Tibial artery (tissue), 4 donors: ENCODE results near the gene PLS1.

Source experiments
- DNase-seq, 2 donors: peaks; one replicate each; pipeline ENCODE4 v3.0.0-alpha.2; 2019
- H3K27ac ChIP-seq, 2 donors: fragments of 200-600 bp; sonication (generic) in 1 of 2; 1 replicate in 1 of 2; 2 replicates in 1 of 2; pipeline ENCODE4 v1.5.1; 2018 to 2019; ENCODE audit warnings: mild to moderate bottlenecking in 1 of 2
- H3K27me3 ChIP-seq, 2 donors: fragments of 200-600 bp; sonication (generic) in 1 of 2; one replicate each; pipeline versions ENCODE4 v1.5.1 to v1.6.0; 2016 to 2019
- H3K36me3 ChIP-seq, 3 donors: fragments of 200-600 bp; sonication (generic) in 2 of 3; one replicate each; pipeline ENCODE4 v1.5.1; 2016 to 2019; ENCODE audit warnings: mild to moderate bottlenecking in 2 of 3
- H3K4me1 ChIP-seq, 4 donors: fragments of 200-600 bp; sonication (generic) in 2 of 4; 1 replicate in 3 of 4; 2 replicates in 1 of 4; pipeline ENCODE4 v1.5.1; 2016 to 2019
- H3K4me3 ChIP-seq, 2 donors: fragments of 200-600 bp; sonication (generic) in 1 of 2; 1 replicate in 1 of 2; 2 replicates in 1 of 2; pipeline ENCODE4 v1.5.1; 2018 to 2019; ENCODE audit warnings: mild to moderate bottlenecking in 2 of 2
- H3K9me3 ChIP-seq, 3 donors: fragments of 200-600 bp; sonication (generic) in 1 of 3; one replicate each; pipeline ENCODE4 v1.5.1; 2016 to 2019
- CTCF ChIP-seq, 2 experiments: fragments of 200-600 bp in 1 of 2; fragments of 450-650 bp in 1 of 2; IDR thresholded peaks; one replicate each; pipeline ENCODE4 v1.5.1; 2017 to 2019; ENCODE audit warnings: antibody characterized with exemption in 2 of 2, mild to moderate bottlenecking in 1 of 2, moderate library complexity in 1 of 2
- intact Hi-C: fragments of 100-400 bp; cut with DNase I; formaldehyde crosslinking; loops from one replicate; pipeline ENCODE4 v1.15.0; 2023; ENCODE audit warnings: low total_unique reads

The PLS1 gene

GRCh38 chr3:142724682-142725356 lies 128.6 kb downstream of the PLS1 start:
- peak overlapping the region; percentile 73 to 87 for H3K4me3 ChIP-seq
- H3K27me3 ChIP-seq: no peaks in the 10 kb centered on the region
- H3K27ac ChIP-seq: peak overlapping the region; percentile 78 to 95
- no peaks in the 10 kb centered on the region for H3K36me3 ChIP-seq
- intact Hi-C loops: loop anchor here (5.0 kb wide), 1 partner anchor 282 kb away; no protein-coding TSS in a partner anchor
- no peaks in the 10 kb centered on the region for H3K9me3 ChIP-seq
- no peak for TF ChIP-seq CTCF (IDR thresholded peaks at IDR 0.05)
- DNase-seq: peak; percentile 31 to 66
- H3K4me1 ChIP-seq: peaks cover 0 to 24% (median 3%) of the 10 kb centered on the region in 4 donors

DNA sequence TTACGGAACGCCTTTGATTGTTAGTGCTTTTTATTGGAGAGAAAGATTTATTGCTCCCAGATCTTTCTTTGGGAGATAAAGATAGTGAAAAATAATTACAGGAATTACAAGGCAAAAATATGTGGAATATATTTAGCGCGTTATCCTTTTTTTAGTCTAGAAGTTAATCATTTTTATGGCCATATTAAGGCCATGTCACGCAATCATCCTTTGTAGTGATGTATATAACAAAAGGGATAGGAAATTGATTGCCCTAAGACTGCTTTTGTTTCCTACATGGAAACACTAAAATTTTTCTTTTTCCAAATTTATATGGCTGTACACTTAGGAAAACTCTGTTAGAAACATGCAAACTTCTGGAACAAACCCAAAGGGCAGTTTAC lies 129.2 kb downstream of the PLS1 start:
- H3K27ac ChIP-seq: peak overlapping the region; percentile 78 to 95
- no peak for TF ChIP-seq CTCF (IDR thresholded peaks at IDR 0.05)

DNA sequence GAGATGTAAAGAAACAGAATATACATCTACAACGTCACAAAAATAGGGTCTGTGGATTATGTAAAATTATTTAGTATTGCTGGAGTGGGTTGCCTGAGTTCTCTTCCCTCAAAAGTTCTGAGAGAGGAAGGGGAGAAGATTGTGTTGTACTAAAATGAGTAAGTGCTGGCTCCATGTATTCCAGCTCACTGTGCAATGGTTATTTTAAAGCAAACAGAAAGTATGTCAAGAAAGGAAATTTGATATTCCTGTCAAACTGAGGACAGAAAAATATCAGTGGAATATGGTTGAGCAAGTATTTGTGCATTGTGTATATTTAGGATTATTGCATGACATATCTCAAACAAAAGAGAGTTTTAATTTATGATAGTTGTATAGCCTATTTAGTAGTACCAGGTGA lies 129.8 kb downstream of the PLS1 start:
- Histone ChIP-seq H3K4me1 (peaks cover 0 to 24% (median 3%) of the 10 kb centered on the region in 4 donors), H3K36me3 (no peaks in the 10 kb centered on the region), H3K9me3 (no peaks in the 10 kb centered on the region), H3K4me3 (no peak overlapping the region), H3K27ac (no peak overlapping the region), H3K27me3 (no peaks in the 10 kb centered on the region)
- TF ChIP-seq CTCF (IDR thresholded peaks at IDR 0.05): no peak
- DNase-seq: no peak
- intact Hi-C loops: loop anchor here (5.0 kb wide), 1 partner anchor 281 kb away; no protein-coding TSS in a partner anchor

More for the DNA sequence above, 129.2 kb downstream of the PLS1 start:
- Histone ChIP-seq H3K9me3 (no peaks in the 10 kb centered on the region), H3K4me1 (peaks cover 0 to 24% (median 3%) of the 10 kb centered on the region in 4 donors), H3K4me3 (peak overlapping the region; percentile 73 to 87), H3K27me3 (no peaks in the 10 kb centered on the region), H3K36me3 (no peaks in the 10 kb centered on the region)
- no peak for DNase-seq
- intact Hi-C loops: loop anchor here (5.0 kb wide), 1 partner anchor 282 kb away; no protein-coding TSS in a partner anchor

GRCh38 chr3:142732066-142732465 lies 135.9 kb downstream of the PLS1 start:
- no peaks in the 10 kb centered on the region for H3K36me3 ChIP-seq
- H3K4me3 ChIP-seq: no peak overlapping the region
- H3K9me3 ChIP-seq: no peaks in the 10 kb centered on the region
- H3K27ac ChIP-seq: no peak overlapping the region
- no peaks in the 10 kb centered on the region for H3K27me3 ChIP-seq
- H3K4me1 ChIP-seq: peaks cover 0 to 1% (median 0%) of the 10 kb centered on the region in 4 donors
- no peak for DNase-seq
- intact Hi-C loops: no loop called here
- no peak for TF ChIP-seq CTCF (IDR thresholded peaks at IDR 0.05)

- H3K9me3 ChIP-seq: no peaks in the 10 kb centered on the region
- intact Hi-C loops: no loop called here
- H3K4me1 ChIP-seq: no peaks in the 10 kb centered on the region
- no peak overlapping the region for H3K27ac ChIP-seq
- TF ChIP-seq CTCF (IDR thresholded peaks at IDR 0.05): no peak
- H3K36me3 ChIP-seq: no peaks in the 10 kb centered on the region
- DNase-seq: no peak
- no peak overlapping the region for H3K4me3 ChIP-seq
- no peaks in the 10 kb centered on the region for H3K27me3 ChIP-seq
These were observed 138.6 kb downstream of the PLS1 start for GRCh38 chr3:142734834-142735233.
